HG03280 (cell line): Measurements from ENCODE around the gene PROZ.
"Not testable (repeated sequence)": the region's sequence is repeated elsewhere in the genome, so short reads cannot be mapped to it uniquely, and the experiment has no call there.

Experiments used
- ATAC-seq: cut with Tn5 transposase; IDR thresholded peaks from one replicate; pipeline ENCODE4 v1.9.1; 2021; ENCODE audit warnings: mild to moderate bottlenecking, moderate library complexity; ENCODE audit not compliant: unreplicated experiment

Gene PROZ

GRCh38 chr13:113157929-113158747 is at the start of gene PROZ:
Gene PROZ (plus strand): TSS chr13:113158648. CDS start chr13:113158661, 13 bp downstream.
- ATAC-seq: no peak

GRCh38 chr13:113109151-113110047 is 49.0 kb upstream of the PROZ start:
- ATAC-seq: no peak

GRCh38 chr13:113110048-113110851 is 48.2 kb upstream of the PROZ start:
- no peak for ATAC-seq

- no peak for ATAC-seq
Measured at GRCh38 chr13:113110852-113111315, 47.6 kb upstream of the PROZ start.

- ATAC-seq: not testable (repeated sequence)
Measured at GRCh38 chr13:113111821-113112220, 46.6 kb upstream of the PROZ start.

- not testable (repeated sequence) for ATAC-seq
Measured at GRCh38 chr13:113112475-113112874, 46.0 kb upstream of the PROZ start.

GRCh38 chr13:113112893-113113845 is 45.3 kb upstream of the PROZ start:
- no peak for ATAC-seq

GRCh38 chr13:113113846-113114271 is 44.6 kb upstream of the PROZ start:
- ATAC-seq: no peak

- no peak for ATAC-seq
Measured at GRCh38 chr13:113114511-113115362, 43.7 kb upstream of the PROZ start.

GRCh38 chr13:113115363-113116205 is 42.9 kb upstream of the PROZ start:
- ATAC-seq: no peak

GRCh38 chr13:113116206-113116800 is 42.1 kb upstream of the PROZ start:
- no peak for ATAC-seq

GRCh38 chr13:113116871-113117271 is 41.6 kb upstream of the PROZ start:
- no peak for ATAC-seq

- ATAC-seq: no peak
Measured at GRCh38 chr13:113117335-113117872, 41.0 kb upstream of the PROZ start.

GRCh38 chr13:113117911-113118260 is 40.6 kb upstream of the PROZ start:
- ATAC-seq: no peak

- ATAC-seq: no peak
Measured at GRCh38 chr13:113118261-113119021, 40.0 kb upstream of the PROZ start.

GRCh38 chr13:113119166-113119821 is 39.2 kb upstream of the PROZ start:
- ATAC-seq: no peak
